HepG2 (cell line): ENCODE results near the gene SLC6A9. TPM values are rescaled to one million over a fixed set of nuclear protein-coding genes. Genes with fewer than 3 reads are reported as not detected.

ENCODE experiments used
- BATF2 ChIP-seq: sonication (generic); formaldehyde crosslinking; IDR thresholded peaks from 2 replicates; pipeline ENCODE4 v1.8.0; 2022; ENCODE audit warnings: mild to moderate bottlenecking, missing genetic modification reagents, moderate library complexity
- CENPT ChIP-seq: sonication (generic); formaldehyde crosslinking; IDR thresholded peaks from 2 replicates; pipeline ENCODE4 v1.8.0; 2022; ENCODE audit warnings: low read depth, mild to moderate bottlenecking, moderate library complexity, missing genetic modification reagents
- EP300 ChIP-seq, 3 experiments: sonication (generic) in 1 of 3; formaldehyde crosslinking in 1 of 3; IDR thresholded peaks; 2 replicates each; pipeline versions ENCODE4 v1.5.1 to v1.6.1; 2011 to 2020; ENCODE audit warnings: low read depth in 2 of 3, low read length in 2 of 3, borderline replicate concordance in 1 of 3, improper control_type of control experiment in 1 of 3, mild to moderate bottlenecking in 1 of 3, missing genetic modification reagents in 1 of 3, moderate library complexity in 1 of 3
- HMG20A ChIP-seq: IDR thresholded peaks from 2 replicates; pipeline ENCODE4 v1.6.1; 2016; ENCODE audit warnings: borderline replicate concordance
- LCORL ChIP-seq, 2 experiments: fragments of 450-650 bp in 1 of 2; sonication (generic) in 1 of 2; formaldehyde crosslinking in 1 of 2; IDR thresholded peaks; 2 replicates each; pipeline versions ENCODE4 v1.5.0 to v1.6.1; 2017 to 2020; ENCODE audit warnings: antibody characterized with exemption in 1 of 2, missing genetic modification reagents in 1 of 2
- MED1 ChIP-seq: sonication (generic); formaldehyde crosslinking; IDR thresholded peaks from 2 replicates; pipeline ENCODE4 v1.4.0; 2020; ENCODE audit warnings: missing genetic modification reagents
- MED8 ChIP-seq: sonication (generic); formaldehyde crosslinking; IDR thresholded peaks from 2 replicates; pipeline ENCODE4 v1.8.1; 2023; ENCODE audit warnings: mild to moderate bottlenecking, missing genetic modification reagents; ENCODE audit not compliant: insufficient replicate concordance
- NONO ChIP-seq, 2 experiments: fragments of 450-650 bp in 1 of 2; sonication (generic) in 1 of 2; formaldehyde crosslinking in 1 of 2; IDR thresholded peaks in 1 of 2; conservative IDR thresholded peaks in 1 of 2; 2 replicates each; pipeline versions ENCODE4 v1.6.1 to v1.8.0; 2017 to 2022; ENCODE audit warnings: mild to moderate bottlenecking in 1 of 2, missing genetic modification reagents in 1 of 2, moderate library complexity in 1 of 2
- NR3C1 ChIP-seq: sonication (generic); formaldehyde crosslinking; IDR thresholded peaks from 2 replicates; pipeline ENCODE4 v1.4.0; 2020; ENCODE audit warnings: missing genetic modification reagents
- PAF1 ChIP-seq: IDR thresholded peaks from 2 replicates; pipeline ENCODE4 v1.6.1; 2016; ENCODE audit warnings: missing genetic modification reagents, missing compliant biosample characterization
- PITX1 ChIP-seq: sonication (generic); formaldehyde crosslinking; IDR thresholded peaks from 2 replicates; pipeline ENCODE4 v1.5.1; 2020; ENCODE audit warnings: mild to moderate bottlenecking, missing genetic modification reagents
- SALL1 ChIP-seq: sonication (generic); formaldehyde crosslinking; IDR thresholded peaks from 2 replicates; pipeline ENCODE4 v1.8.0; 2022; ENCODE audit warnings: mild to moderate bottlenecking, missing genetic modification reagents
- SETDB1 ChIP-seq: sonication (generic); formaldehyde crosslinking; IDR thresholded peaks from 2 replicates; pipeline ENCODE4 v1.5.1; 2020; ENCODE audit warnings: missing genetic modification reagents, mild to moderate bottlenecking, borderline replicate concordance
- SMAD1 ChIP-seq: sonication (generic); formaldehyde crosslinking; IDR thresholded peaks from 2 replicates; pipeline ENCODE4 v1.4.0; 2020; ENCODE audit warnings: missing genetic modification reagents, low read depth, mild to moderate bottlenecking, borderline replicate concordance
- SPEN ChIP-seq: sonication (generic); formaldehyde crosslinking; IDR thresholded peaks from 2 replicates; pipeline ENCODE4 v1.5.1; 2020; ENCODE audit warnings: low read depth, mild to moderate bottlenecking, missing genetic modification reagents
- SRY ChIP-seq: sonication (generic); formaldehyde crosslinking; IDR thresholded peaks from 2 replicates; pipeline ENCODE4 v1.8.0; 2022; ENCODE audit warnings: mild to moderate bottlenecking, missing genetic modification reagents
- TAF1 ChIP-seq: sonication (generic); formaldehyde crosslinking; IDR thresholded peaks from 2 replicates; pipeline ENCODE4 v1.4.0; 2020; ENCODE audit warnings: missing genetic modification reagents
- TBX3 ChIP-seq: fragments of 450-650 bp; IDR thresholded peaks from 2 replicates; pipeline ENCODE4 v1.6.1; 2017; ENCODE audit warnings: antibody characterized with exemption, mild to moderate bottlenecking, inconsistent platforms, borderline replicate concordance
- THYN1 ChIP-seq: sonication (generic); formaldehyde crosslinking; IDR thresholded peaks from 2 replicates; pipeline ENCODE4 v1.8.1; 2023; ENCODE audit warnings: low read depth, mild to moderate bottlenecking, moderate library complexity, missing genetic modification reagents, borderline replicate concordance
- ZBTB1 ChIP-seq: sonication (generic); formaldehyde crosslinking; IDR thresholded peaks from 2 replicates; pipeline ENCODE4 v1.4.0; 2020; ENCODE audit warnings: missing genetic modification reagents, borderline replicate concordance
- ZFYVE20 ChIP-seq: sonication (generic); formaldehyde crosslinking; IDR thresholded peaks from 2 replicates; pipeline ENCODE4 v1.8.0; 2023; ENCODE audit warnings: low read depth, mild to moderate bottlenecking, moderate library complexity, missing genetic modification reagents, borderline replicate concordance
- ZNF230 ChIP-seq: sonication (generic); formaldehyde crosslinking; IDR thresholded peaks from 2 replicates; pipeline ENCODE4 v1.4.0; 2020; ENCODE audit warnings: mild to moderate bottlenecking, missing genetic modification reagents
- ZNF34 ChIP-seq: sonication (generic); formaldehyde crosslinking; IDR thresholded peaks from 2 replicates; pipeline ENCODE4 v1.4.0; 2020; ENCODE audit warnings: mild to moderate bottlenecking, missing genetic modification reagents, borderline replicate concordance
- ZNF550 ChIP-seq: sonication (generic); formaldehyde crosslinking; IDR thresholded peaks from 2 replicates; pipeline ENCODE4 v1.4.0; 2020; ENCODE audit warnings: mild to moderate bottlenecking, missing genetic modification reagents, borderline replicate concordance
- ZNF597 ChIP-seq: sonication (generic); formaldehyde crosslinking; IDR thresholded peaks from 2 replicates; pipeline ENCODE4 v1.5.0; 2020; ENCODE audit warnings: missing genetic modification reagents
- ZNF776 ChIP-seq: sonication (generic); formaldehyde crosslinking; IDR thresholded peaks from 2 replicates; pipeline ENCODE4 v1.4.0; 2020; ENCODE audit warnings: mild to moderate bottlenecking, missing genetic modification reagents
- ZNF780A ChIP-seq: sonication (generic); formaldehyde crosslinking; IDR thresholded peaks from 2 replicates; pipeline ENCODE4 v1.8.0; 2022; ENCODE audit warnings: mild to moderate bottlenecking, missing genetic modification reagents, moderate library complexity
- ZNF781 ChIP-seq: sonication (generic); formaldehyde crosslinking; IDR thresholded peaks from 2 replicates; pipeline ENCODE4 v1.5.1; 2020; ENCODE audit warnings: borderline replicate concordance, mild to moderate bottlenecking, missing genetic modification reagents; ENCODE audit errors: not compliant biosample characterization
- polyA plus RNA-seq, 8 experiments: library from polyadenylated mRNA; depleted of rRNA in 3 of 8; stranded (reverse) in 7 of 8; unstranded in 1 of 8; fragments of >200 nt; fragmentation: Illumina TruSeq in 4 of 8; extraction: Trizol in 4 of 8; gene quantifications; 2 replicates each; pipeline versions ENCODE4 v1.2.1 to v1.2.3, GENCODE V29; 2011 to 2016; ENCODE audit warnings: low read depth in 4 of 8, missing spikeins in 1 of 8, mixed read lengths in 1 of 8; ENCODE audit not compliant: insufficient read depth in 1 of 8
- total RNA-seq, 5 experiments: library from RNA; depleted of rRNA; stranded (reverse); fragments of >200 nt; fragmentation: Illumina TruSeq; extraction: Trizol; gene quantifications; 2 replicates each; pipeline ENCODE4 v1.2.3, GENCODE V29; 2016; ENCODE audit warnings: low read depth in 1 of 5

The SLC6A9 gene
- total and polyA plus RNA-seq, 2 of the 13 experiments (the other 11 are each of a cell fraction or from before 2014, with no cell fraction given) = 8.5 to 9.9 TPM

- no peak for TF ChIP-seq HMG20A
- no peak; the same call in 1 of the 2 replicates for TF ChIP-seq ZNF780A (CRISPR knock-in tag)
- TF ChIP-seq ZFYVE20 (CRISPR knock-in tag) = no peak
- TF ChIP-seq TBX3 = peak; percentile 47; the same call in 1 of the 2 replicates
- no peak for TF ChIP-seq ZNF597 (CRISPR knock-in tag)
- peak; percentile 78 for TF ChIP-seq SPEN (CRISPR knock-in tag)
- no peak for TF ChIP-seq ZNF781
- peak; percentile 58 for TF ChIP-seq MED8 (CRISPR knock-in tag)
- TF ChIP-seq NONO (IDR thresholded peaks at IDR 0.05) = no peak
- TF ChIP-seq NONO (CRISPR knock-in tag; conservative IDR thresholded peaks at IDR 0.05) = peak; percentile 85
- 0 out of 4 replicates have a peak, but pooled peaks of 1 of the 2 experiments have one; percentile 7 for TF ChIP-seq EP300 (IDR thresholded peaks at IDR 0.05; ENCODE audit: low read depth in 2 of 2, low read length in 2 of 2)
- TF ChIP-seq EP300 (CRISPR knock-in tag; IDR thresholded peaks at IDR 0.05; ENCODE audit: borderline replicate concordance) = no peak
- no peak; the same call in 1 of the 2 replicates for TF ChIP-seq ZNF230 (CRISPR knock-in tag)
- TF ChIP-seq PITX1 (CRISPR knock-in tag) = no peak; the same call in 1 of the 2 replicates
- no peak for TF ChIP-seq ZNF550 (CRISPR knock-in tag)
- no peak for TF ChIP-seq SETDB1 (CRISPR knock-in tag)
- peak; percentile 49 for TF ChIP-seq ZNF34 (CRISPR knock-in tag)
- TF ChIP-seq TAF1 = peak; percentile 86; the same call in 1 of the 2 replicates
- TF ChIP-seq PAF1 (CRISPR knock-in tag) = no peak
- peak; percentile 80 for TF ChIP-seq SALL1 (CRISPR knock-in tag)
- peak; percentile 92 for TF ChIP-seq ZNF776
- TF ChIP-seq LCORL (IDR thresholded peaks at IDR 0.05) = no peak
- TF ChIP-seq LCORL (CRISPR knock-in tag; IDR thresholded peaks at IDR 0.05) = peak; percentile 61; the same call in 1 of the 2 replicates
- no peak for TF ChIP-seq ZBTB1 (CRISPR knock-in tag)
- peak; percentile 47; the same call in 1 of the 2 replicates for TF ChIP-seq MED1 (CRISPR knock-in tag)
- no peak for TF ChIP-seq SRY (CRISPR knock-in tag)
- no peak for TF ChIP-seq NR3C1
- no peak for TF ChIP-seq CENPT (CRISPR knock-in tag)
- no peak for TF ChIP-seq BATF2
- TF ChIP-seq SMAD1 (CRISPR knock-in tag) = no peak; the same call in 1 of the 2 replicates
- TF ChIP-seq THYN1 (CRISPR knock-in tag) = no peak
These were observed 56.6 kb downstream of the SLC6A9 start, which contains the start of gene ATP6V0B (continued) for GRCh38 chr1:43974443-43975248.
